ENCODE measurements around the gene EXOC6. TPM values are rescaled to one million over a fixed set of nuclear protein-coding genes. Genes with fewer than 3 reads are reported as not detected.

The EXOC6 gene
- total and polyA plus RNA-seq, 8 donors: 17.5 to 24.0 (median 19.8) TPM

- TF ChIP-seq, protein P1, sequence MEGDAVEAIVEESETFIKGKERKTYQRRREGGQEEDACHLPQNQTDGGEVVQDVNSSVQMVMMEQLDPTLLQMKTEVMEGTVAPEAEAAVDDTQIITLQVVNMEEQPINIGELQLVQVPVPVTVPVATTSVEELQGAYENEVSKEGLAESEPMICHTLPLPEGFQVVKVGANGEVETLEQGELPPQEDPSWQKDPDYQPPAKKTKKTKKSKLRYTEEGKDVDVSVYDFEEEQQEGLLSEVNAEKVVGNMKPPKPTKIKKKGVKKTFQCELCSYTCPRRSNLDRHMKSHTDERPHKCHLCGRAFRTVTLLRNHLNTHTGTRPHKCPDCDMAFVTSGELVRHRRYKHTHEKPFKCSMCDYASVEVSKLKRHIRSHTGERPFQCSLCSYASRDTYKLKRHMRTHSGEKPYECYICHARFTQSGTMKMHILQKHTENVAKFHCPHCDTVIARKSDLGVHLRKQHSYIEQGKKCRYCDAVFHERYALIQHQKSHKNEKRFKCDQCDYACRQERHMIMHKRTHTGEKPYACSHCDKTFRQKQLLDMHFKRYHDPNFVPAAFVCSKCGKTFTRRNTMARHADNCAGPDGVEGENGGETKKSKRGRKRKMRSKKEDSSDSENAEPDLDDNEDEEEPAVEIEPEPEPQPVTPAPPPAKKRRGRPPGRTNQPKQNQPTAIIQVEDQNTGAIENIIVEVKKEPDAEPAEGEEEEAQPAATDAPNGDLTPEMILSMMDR (IDR thresholded peaks at IDR 0.05): no peak
- H3K4me1 ChIP-seq: peaks cover 0 to 4% of the 10 kb centered on the region in 2 donors
- H3K27me3 ChIP-seq: no peaks in the 10 kb centered on the region
- H3K27ac ChIP-seq: peak overlapping the region in 1 of 2 donors; percentile 15
- H3K4me3 ChIP-seq: peak overlapping the region in 1 of 2 donors; percentile 28
- no peaks in the 10 kb centered on the region for H3K36me3 ChIP-seq
- DNase-seq (no peak), ATAC-seq (peak; percentile 24)
- intact Hi-C loops (cut with DNase I): no loop called here
- no peaks in the 10 kb centered on the region for H3K9me3 ChIP-seq
Observed at GRCh38 chr10:92832998-92833650, 15.2 kb upstream of the EXOC6 start.

GRCh38 chr10:92834331-92834730 lies 14.0 kb upstream of the EXOC6 start:
- TF ChIP-seq, protein P1 (IDR thresholded peaks at IDR 0.05): no peak
- ATAC-seq: no peak
- DNase-seq: no peak
- Histone ChIP-seq H3K4me3 (peak overlapping the region in 1 of 2 donors; percentile 8), H3K27ac (no peak overlapping the region), H3K4me1 (peaks cover 0 to 4% of the 10 kb centered on the region in 2 donors), H3K9me3 (no peaks in the 10 kb centered on the region), H3K27me3 (no peaks in the 10 kb centered on the region), H3K36me3 (no peaks in the 10 kb centered on the region)
- intact Hi-C loops (cut with DNase I): no loop called here

DNA sequence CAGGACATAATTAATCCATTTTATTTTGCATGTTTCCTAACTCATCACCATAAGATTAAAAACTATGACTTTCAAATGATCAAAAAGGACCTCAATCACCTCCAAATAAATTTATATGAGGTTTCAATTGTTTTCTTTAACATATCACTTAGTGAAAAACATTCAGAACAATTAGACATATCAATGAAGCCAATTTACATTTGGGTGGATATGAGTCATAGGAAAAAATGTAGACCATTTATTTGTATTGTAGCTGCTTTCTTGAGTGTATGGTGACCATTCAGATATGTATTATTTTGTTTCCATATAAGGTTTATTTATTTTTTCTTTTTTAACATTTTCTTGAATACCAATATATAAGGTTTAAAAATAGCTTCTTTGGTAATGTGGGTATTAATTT lies 13.3 kb upstream of the EXOC6 start:
- Histone ChIP-seq H3K27ac (no peak overlapping the region), H3K4me3 (peak overlapping the region in 1 of 2 donors; percentile 8), H3K4me1 (peaks cover 0 to 4% of the 10 kb centered on the region in 2 donors), H3K9me3 (no peaks in the 10 kb centered on the region), H3K27me3 (no peaks in the 10 kb centered on the region), H3K36me3 (no peaks in the 10 kb centered on the region)
- intact Hi-C loops (cut with DNase I): no loop called here
- no peak for ATAC-seq
- no peak for DNase-seq
- TF ChIP-seq, protein P1 (IDR thresholded peaks at IDR 0.05): no peak

DNA sequence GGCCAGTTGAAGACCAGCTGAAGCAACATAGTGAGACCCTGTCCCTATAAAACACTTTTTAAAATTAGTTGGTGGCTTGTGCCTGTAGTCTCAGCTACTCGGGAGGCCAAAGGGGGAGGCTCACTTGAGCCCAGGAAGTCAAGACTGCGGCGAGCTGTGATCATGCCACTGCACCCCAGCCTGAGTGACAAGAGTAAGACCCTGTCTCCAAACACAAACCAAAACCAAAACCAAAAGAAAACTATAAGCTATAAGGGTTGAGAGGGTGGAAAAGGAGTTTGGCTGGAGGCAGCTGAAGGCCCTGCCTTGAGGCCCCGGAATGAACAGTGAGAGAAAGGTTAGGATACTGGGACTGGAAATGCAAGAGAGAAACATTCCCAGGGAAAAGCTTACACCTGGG lies 10.9 kb upstream of the EXOC6 start:
- Histone ChIP-seq H3K27ac (no peak overlapping the region), H3K36me3 (no peaks in the 10 kb centered on the region), H3K4me1 (no peaks in the 10 kb centered on the region), H3K4me3 (no peak overlapping the region), H3K9me3 (no peaks in the 10 kb centered on the region), H3K27me3 (no peaks in the 10 kb centered on the region)
- intact Hi-C loops (cut with DNase I): no loop called here
- ATAC-seq (no peak), DNase-seq (no peak)
- TF ChIP-seq, protein P1 (IDR thresholded peaks at IDR 0.05): no peak

- Histone ChIP-seq H3K4me1 (peaks cover 0 to 16% of the 10 kb centered on the region in 2 donors), H3K4me3 (no peak overlapping the region), H3K27ac (no peak overlapping the region), H3K27me3 (no peaks in the 10 kb centered on the region), H3K9me3 (no peaks in the 10 kb centered on the region), H3K36me3 (no peaks in the 10 kb centered on the region)
- DNase-seq (peak in 3 of 4 donors; percentile 42 to 88 (median 52)), ATAC-seq (peak; percentile 12)
- intact Hi-C loops (cut with DNase I): no loop called here
- TF ChIP-seq, protein P1 (IDR thresholded peaks at IDR 0.05): peak in 1 of 2 donors; percentile 28
Observed at GRCh38 chr10:92839191-92840085, 8.9 kb upstream of the EXOC6 start.

Data from left lung (tissue), 10 donors.